Peyer's patch (tissue), 4 donors: ENCODE data around the gene TTC28. TPM values are rescaled to one million over a fixed set of nuclear protein-coding genes. Genes with fewer than 3 reads are reported as not detected.
"Not testable (repeated sequence)": the region's sequence is repeated elsewhere in the genome, so short reads cannot be mapped to it uniquely, and the experiment has no call there.

ENCODE experiments used
- DNase-seq, 3 donors: peaks; one replicate each; pipeline ENCODE4 v3.0.0-alpha.2; 2017 to 2019
- H3K27ac ChIP-seq, 4 donors: fragments of 200-600 bp; sonication (generic); one replicate each; pipeline ENCODE4 v1.5.1; 2016 to 2019
- H3K27me3 ChIP-seq, 2 donors: fragments of 200-600 bp; sonication (generic); one replicate each; pipeline ENCODE4 v1.5.1; 2019
- H3K36me3 ChIP-seq, 3 donors: fragments of 200-600 bp; sonication (generic); one replicate each; pipeline ENCODE4 v1.5.1; 2016 to 2019
- H3K4me1 ChIP-seq, 4 donors: fragments of 200-600 bp; sonication (generic); one replicate each; pipeline ENCODE4 v1.5.1; 2016 to 2019
- H3K4me3 ChIP-seq, 4 donors: fragments of 200-600 bp; sonication (generic); 1 replicate in 3 of 4; 2 replicates in 1 of 4; pipeline ENCODE4 v1.5.1; 2016 to 2019; ENCODE audit warnings: mild to moderate bottlenecking in 1 of 4
- H3K9me3 ChIP-seq, 4 donors: fragments of 200-600 bp; sonication (generic); one replicate each; pipeline ENCODE4 v1.5.1; 2016 to 2019; ENCODE audit warnings: mild to moderate bottlenecking in 1 of 4
- POLR2A ChIP-seq, 2 donors: fragments of 450-650 bp; IDR thresholded peaks; one replicate each; pipeline ENCODE4 v1.5.1; 2017; ENCODE audit warnings: antibody characterized with exemption in 2 of 2, mild to moderate bottlenecking in 2 of 2, moderate library complexity in 2 of 2
- total RNA-seq, 4 donors: library from RNA; depleted of rRNA; stranded (reverse); fragments of >200 nt; gene quantifications; one replicate each; pipeline ENCODE4 v1.1.0, GENCODE V29; 2016
- TF ChIP-seq, protein P1 (sequence below), 6 experiments: fragments of 450-650 bp in 4 of 6; fragments of 200-600 bp in 2 of 6; sonication (generic) in 1 of 6; IDR thresholded peaks; one replicate each; pipeline ENCODE4 v1.5.1; 2017 to 2019; ENCODE audit warnings: antibody characterized with exemption in 6 of 6, mild to moderate bottlenecking in 3 of 6, moderate library complexity in 1 of 6

TTC28 gene
- total RNA-seq, 4 donors from 2014 or later = 9.1 to 46.4 (median 35.2) TPM

DNA sequence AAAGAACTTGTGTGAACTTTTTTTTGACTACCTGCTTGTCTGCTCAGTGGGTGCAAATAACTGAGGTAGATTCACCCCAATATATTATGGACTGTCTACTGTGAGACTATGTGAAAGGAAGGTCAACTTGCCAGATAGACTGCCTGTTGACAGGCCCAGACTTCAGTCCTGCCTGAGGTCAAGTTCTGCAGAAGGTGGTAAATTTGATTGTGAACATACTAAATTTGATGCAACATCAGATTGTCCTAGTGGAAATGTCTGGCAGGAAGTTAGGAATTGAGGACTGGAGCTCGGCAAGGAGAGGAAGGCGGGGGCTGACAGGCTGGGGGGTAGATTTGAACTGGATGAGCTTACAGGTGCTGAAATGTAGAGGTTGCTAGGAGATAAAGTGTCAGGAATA is 140.7 kb downstream of the TTC28 start:
- Histone ChIP-seq H3K4me3 (no peak overlapping the region), H3K27ac (no peak overlapping the region), H3K4me1 (no peaks in the 10 kb centered on the region), H3K27me3 (no peaks in the 10 kb centered on the region), H3K9me3 (no peaks in the 10 kb centered on the region), H3K36me3 (no peaks in the 10 kb centered on the region)
- TF ChIP-seq, protein P1, sequence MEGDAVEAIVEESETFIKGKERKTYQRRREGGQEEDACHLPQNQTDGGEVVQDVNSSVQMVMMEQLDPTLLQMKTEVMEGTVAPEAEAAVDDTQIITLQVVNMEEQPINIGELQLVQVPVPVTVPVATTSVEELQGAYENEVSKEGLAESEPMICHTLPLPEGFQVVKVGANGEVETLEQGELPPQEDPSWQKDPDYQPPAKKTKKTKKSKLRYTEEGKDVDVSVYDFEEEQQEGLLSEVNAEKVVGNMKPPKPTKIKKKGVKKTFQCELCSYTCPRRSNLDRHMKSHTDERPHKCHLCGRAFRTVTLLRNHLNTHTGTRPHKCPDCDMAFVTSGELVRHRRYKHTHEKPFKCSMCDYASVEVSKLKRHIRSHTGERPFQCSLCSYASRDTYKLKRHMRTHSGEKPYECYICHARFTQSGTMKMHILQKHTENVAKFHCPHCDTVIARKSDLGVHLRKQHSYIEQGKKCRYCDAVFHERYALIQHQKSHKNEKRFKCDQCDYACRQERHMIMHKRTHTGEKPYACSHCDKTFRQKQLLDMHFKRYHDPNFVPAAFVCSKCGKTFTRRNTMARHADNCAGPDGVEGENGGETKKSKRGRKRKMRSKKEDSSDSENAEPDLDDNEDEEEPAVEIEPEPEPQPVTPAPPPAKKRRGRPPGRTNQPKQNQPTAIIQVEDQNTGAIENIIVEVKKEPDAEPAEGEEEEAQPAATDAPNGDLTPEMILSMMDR (IDR thresholded peaks at IDR 0.05) = no peak
- TF ChIP-seq POLR2A (IDR thresholded peaks at IDR 0.05) = no peak
- DNase-seq = no peak

DNA sequence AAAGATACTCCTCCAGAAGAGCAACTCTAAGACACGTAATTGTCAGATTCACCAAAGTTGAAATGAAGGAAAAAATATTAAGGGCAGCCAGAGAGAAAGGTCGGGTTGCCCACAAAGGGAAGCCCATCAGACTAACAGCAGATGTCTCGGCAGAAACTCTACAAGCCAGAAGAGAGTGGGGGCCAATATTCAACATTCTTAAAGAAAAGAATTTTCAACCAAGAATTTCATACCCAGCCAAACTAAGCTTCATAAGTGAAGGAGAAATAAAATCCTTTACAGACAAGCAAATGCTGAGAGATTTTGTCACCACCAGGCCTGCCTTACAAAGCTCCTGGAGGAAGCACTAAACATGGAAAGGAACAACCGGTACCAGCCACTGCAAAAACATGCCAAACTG is 149.1 kb downstream of the TTC28 start:
- not testable (repeated sequence) for H3K4me3 ChIP-seq, DNase-seq, H3K27me3 ChIP-seq, H3K36me3 ChIP-seq, H3K27ac ChIP-seq, H3K4me1 ChIP-seq
- peaks cover 0 to 14% (median 3%) of the 10 kb centered on the region in 4 donors for H3K9me3 ChIP-seq

GRCh38 chr22:28529144-28529543 is 150.5 kb downstream of the TTC28 start:
- not testable (repeated sequence) for H3K27ac ChIP-seq, H3K27me3 ChIP-seq, H3K4me1 ChIP-seq, H3K4me3 ChIP-seq, DNase-seq, H3K36me3 ChIP-seq
- H3K9me3 ChIP-seq = peaks cover 0 to 14% (median 3%) of the 10 kb centered on the region in 4 donors

DNA sequence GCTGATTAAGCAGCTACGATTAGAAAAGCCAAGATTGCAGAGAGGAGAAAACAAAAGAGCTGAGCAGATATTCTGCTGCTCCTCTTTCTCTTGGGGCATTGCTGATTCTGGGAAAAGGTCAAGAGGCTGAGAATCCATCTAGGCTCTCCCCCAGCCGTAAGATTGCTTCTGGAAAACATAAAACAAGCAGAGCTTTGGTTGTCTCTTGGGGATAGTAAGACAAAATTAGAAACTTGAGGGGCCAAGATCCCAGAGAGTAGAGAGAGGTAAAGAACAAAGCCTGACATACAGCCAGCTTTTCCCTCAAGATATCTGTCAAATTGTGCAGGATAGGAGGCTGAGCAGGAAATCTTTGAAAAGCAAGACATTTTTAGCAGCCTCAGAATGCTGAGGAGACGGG is 158.2 kb downstream of the TTC28 start:
- H3K9me3 ChIP-seq = no peaks in the 10 kb centered on the region
- no peak overlapping the region for H3K27ac ChIP-seq
- H3K4me3 ChIP-seq = no peak overlapping the region
- no peaks in the 10 kb centered on the region for H3K4me1 ChIP-seq
- DNase-seq = no peak
- no peaks in the 10 kb centered on the region for H3K27me3 ChIP-seq
- H3K36me3 ChIP-seq = no peaks in the 10 kb centered on the region
- TF ChIP-seq POLR2A (IDR thresholded peaks at IDR 0.05) = no peak

GRCh38 chr22:28514321-28514821 is 165.3 kb downstream of the TTC28 start:
- TF ChIP-seq POLR2A (IDR thresholded peaks at IDR 0.05) = no peak
- TF ChIP-seq, protein P1 (IDR thresholded peaks at IDR 0.05) = no peak
- Histone ChIP-seq H3K4me3 (no peak overlapping the region), H3K27me3 (no peaks in the 10 kb centered on the region), H3K4me1 (no peaks in the 10 kb centered on the region), H3K9me3 (no peaks in the 10 kb centered on the region), H3K36me3 (no peaks in the 10 kb centered on the region), H3K27ac (no peak overlapping the region)
- DNase-seq = no peak

DNA sequence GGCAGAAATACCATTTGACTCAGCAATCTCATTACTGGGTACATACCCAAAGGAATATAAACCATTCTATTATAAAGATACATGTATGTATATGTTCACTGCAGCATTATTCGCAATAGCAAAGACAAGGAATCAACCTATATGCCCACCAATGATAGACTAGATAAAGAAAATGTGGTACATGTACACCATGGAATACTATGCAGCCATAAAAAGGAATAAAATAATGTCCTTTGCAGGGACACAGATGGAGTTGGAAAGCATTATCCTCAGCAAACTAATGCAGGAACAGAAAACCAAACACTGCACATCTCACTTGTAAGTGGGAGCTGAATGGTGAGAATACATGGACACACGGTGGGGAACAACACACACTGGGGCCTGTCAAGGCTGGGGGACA is 167.3 kb downstream of the TTC28 start:
- H3K4me3 ChIP-seq, H3K27ac ChIP-seq, H3K36me3 ChIP-seq, H3K4me1 ChIP-seq, H3K27me3 ChIP-seq, H3K9me3 ChIP-seq, DNase-seq: not testable (repeated sequence)

DNA sequence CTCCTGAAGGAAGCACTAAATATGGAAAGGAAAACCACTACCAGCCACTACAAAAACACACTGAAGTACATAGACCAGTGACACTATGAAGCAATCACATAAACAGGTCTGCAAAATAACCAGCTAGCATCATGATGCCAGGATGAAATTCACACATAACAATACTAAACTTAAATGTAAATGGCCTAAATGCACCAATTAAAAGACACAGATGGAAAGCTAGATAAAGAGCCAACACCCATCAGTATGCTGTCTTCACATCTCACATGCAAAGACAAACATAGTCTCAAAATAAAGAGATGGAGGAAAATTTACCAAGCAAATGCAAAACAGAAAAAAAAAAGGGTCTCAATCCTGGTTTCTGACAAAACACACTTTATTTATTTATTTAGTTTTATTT is 171.7 kb downstream of the TTC28 start:
- Histone ChIP-seq H3K27me3 (no peaks in the 10 kb centered on the region), H3K36me3 (no peaks in the 10 kb centered on the region), H3K4me3 (no peak overlapping the region), H3K4me1 (no peaks in the 10 kb centered on the region), H3K27ac (no peak overlapping the region), H3K9me3 (no peaks in the 10 kb centered on the region)
- TF ChIP-seq POLR2A (IDR thresholded peaks at IDR 0.05) = no peak
- no peak for DNase-seq

DNA sequence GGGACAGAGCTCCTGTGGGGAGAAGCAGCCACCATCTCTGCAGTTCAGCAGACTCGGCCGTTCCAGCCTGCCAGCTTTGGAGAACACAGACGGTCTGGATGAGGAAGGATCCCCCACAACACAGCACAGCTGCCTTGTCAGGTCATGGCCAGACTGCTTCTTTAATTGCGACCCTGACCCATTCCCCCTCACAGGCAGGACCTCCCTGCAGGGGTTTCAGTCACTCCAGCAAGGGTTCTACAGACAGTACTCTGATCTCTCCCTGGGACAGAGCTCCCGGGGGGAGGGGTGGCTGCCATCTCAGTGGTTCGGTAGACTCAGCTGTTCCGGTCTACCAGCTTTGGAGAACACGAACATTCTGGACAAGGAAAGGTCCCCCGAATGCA is 173.5 kb downstream of the TTC28 start:
- DNase-seq = no peak
- Histone ChIP-seq H3K36me3 (no peaks in the 10 kb centered on the region), H3K9me3 (no peaks in the 10 kb centered on the region), H3K27me3 (no peaks in the 10 kb centered on the region), H3K4me3 (no peak overlapping the region), H3K27ac (no peak overlapping the region), H3K4me1 (no peaks in the 10 kb centered on the region)
- TF ChIP-seq POLR2A (IDR thresholded peaks at IDR 0.05) = no peak
- TF ChIP-seq, protein P1 (IDR thresholded peaks at IDR 0.05) = no peak
